GM23338 (cell line): ENCODE data around the gene LRMDA.

Experiments
- CTCF ChIP-seq, 2 experiments: fragments of 200-600 bp in 1 of 2; sonication (generic) in 1 of 2; conservative IDR thresholded peaks; 2 replicates each; pipeline versions ENCODE4 v1.5.1 to v1.6.1; 2016 to 2017; ENCODE audit warnings: antibody characterized with exemption in 2 of 2, low read depth in 2 of 2, mild to moderate bottlenecking in 2 of 2, moderate library complexity in 1 of 2
- TF ChIP-seq, protein P1 (sequence below): IDR thresholded peaks from one replicate; pipeline ENCODE4 v1.6.1; 2018; ENCODE audit warnings: antibody characterized with exemption; ENCODE audit not compliant: unreplicated experiment

DNA sequence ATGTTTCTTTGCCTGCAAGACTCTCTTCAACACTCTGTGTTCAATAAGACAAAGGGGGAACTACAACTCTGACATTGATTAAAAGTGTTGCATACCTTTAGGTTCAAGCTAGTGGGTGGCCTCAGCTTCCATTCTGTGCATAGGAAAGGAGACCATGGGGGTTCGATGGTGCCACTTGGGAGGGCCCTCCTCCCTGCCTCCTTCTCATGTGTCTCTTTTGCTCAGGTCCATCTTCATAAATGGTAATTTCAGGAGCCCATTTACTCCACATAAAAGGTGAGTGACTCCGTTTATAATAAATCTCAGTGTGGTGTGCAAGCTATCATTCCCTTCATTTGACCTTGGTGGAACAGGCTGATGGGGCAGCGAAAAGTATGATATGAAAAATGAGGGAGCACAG is 285.1 kb downstream of the LRMDA start:
- TF ChIP-seq CTCF (conservative IDR thresholded peaks at IDR 0.05; ENCODE audit: low read depth in 2 of 2): no peak
- TF ChIP-seq, protein P1, sequence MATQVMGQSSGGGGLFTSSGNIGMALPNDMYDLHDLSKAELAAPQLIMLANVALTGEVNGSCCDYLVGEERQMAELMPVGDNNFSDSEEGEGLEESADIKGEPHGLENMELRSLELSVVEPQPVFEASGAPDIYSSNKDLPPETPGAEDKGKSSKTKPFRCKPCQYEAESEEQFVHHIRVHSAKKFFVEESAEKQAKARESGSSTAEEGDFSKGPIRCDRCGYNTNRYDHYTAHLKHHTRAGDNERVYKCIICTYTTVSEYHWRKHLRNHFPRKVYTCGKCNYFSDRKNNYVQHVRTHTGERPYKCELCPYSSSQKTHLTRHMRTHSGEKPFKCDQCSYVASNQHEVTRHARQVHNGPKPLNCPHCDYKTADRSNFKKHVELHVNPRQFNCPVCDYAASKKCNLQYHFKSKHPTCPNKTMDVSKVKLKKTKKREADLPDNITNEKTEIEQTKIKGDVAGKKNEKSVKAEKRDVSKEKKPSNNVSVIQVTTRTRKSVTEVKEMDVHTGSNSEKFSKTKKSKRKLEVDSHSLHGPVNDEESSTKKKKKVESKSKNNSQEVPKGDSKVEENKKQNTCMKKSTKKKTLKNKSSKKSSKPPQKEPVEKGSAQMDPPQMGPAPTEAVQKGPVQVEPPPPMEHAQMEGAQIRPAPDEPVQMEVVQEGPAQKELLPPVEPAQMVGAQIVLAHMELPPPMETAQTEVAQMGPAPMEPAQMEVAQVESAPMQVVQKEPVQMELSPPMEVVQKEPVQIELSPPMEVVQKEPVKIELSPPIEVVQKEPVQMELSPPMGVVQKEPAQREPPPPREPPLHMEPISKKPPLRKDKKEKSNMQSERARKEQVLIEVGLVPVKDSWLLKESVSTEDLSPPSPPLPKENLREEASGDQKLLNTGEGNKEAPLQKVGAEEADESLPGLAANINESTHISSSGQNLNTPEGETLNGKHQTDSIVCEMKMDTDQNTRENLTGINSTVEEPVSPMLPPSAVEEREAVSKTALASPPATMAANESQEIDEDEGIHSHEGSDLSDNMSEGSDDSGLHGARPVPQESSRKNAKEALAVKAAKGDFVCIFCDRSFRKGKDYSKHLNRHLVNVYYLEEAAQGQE: no peak
